Right lobe of liver (tissue), 6 donors: ENCODE measurements around the gene STXBP6. TPM values are rescaled to one million over a fixed set of nuclear protein-coding genes. Genes with fewer than 3 reads are reported as not detected.

ENCODE experiments used
- ATAC-seq, 4 donors: fragments of 200-7000 bp; cut with Tn5 transposase; one replicate each; pipeline ENCODE4 v1.9.1; 2020; ENCODE audit warnings: mild to moderate bottlenecking in 4 of 4, moderate library complexity in 4 of 4
- DNase-seq, 3 donors: peaks; one replicate each; pipeline ENCODE4 v3.0.0-alpha.2; 2020
- H3K27ac ChIP-seq, 3 donors: fragments of 200-600 bp; one replicate each; pipeline ENCODE4 v1.8.0; 2022
- H3K27me3 ChIP-seq, 2 donors: fragments of 200-600 bp; one replicate each; pipeline ENCODE4 v1.8.0; 2022
- H3K36me3 ChIP-seq, 4 donors: fragments of 200-600 bp; sonication (generic) in 1 of 4; one replicate each; pipeline versions ENCODE4 v1.5.1 to v1.8.0; 2017 to 2022; ENCODE audit warnings: control low read depth in 1 of 4
- H3K4me1 ChIP-seq, 4 donors: fragments of 200-600 bp; sonication (generic) in 1 of 4; one replicate each; pipeline versions ENCODE4 v1.5.1 to v1.8.0; 2017 to 2022; ENCODE audit warnings: control low read depth in 1 of 4
- H3K4me3 ChIP-seq, 3 donors: fragments of 200-600 bp; one replicate each; pipeline ENCODE4 v1.8.0; 2022
- H3K9me3 ChIP-seq, 4 donors: fragments of 200-600 bp; sonication (generic) in 1 of 4; one replicate each; pipeline versions ENCODE4 v1.5.1 to v1.8.0; 2017 to 2022; ENCODE audit warnings: control low read depth in 1 of 4
- POLR2A ChIP-seq: fragments of 450-650 bp; IDR thresholded peaks from one replicate; pipeline ENCODE4 v1.6.1; 2017; ENCODE audit warnings: antibody characterized with exemption, mild to moderate bottlenecking
- WGBS: methylation state at CpG from one replicate; pipeline ENCODE4 v1.1.6; 2018; ENCODE audit warnings: low coverage, low lambda C conversion rate; ENCODE audit not compliant: insufficient coverage; ENCODE audit errors: missing lambda C conversion rate; 5-methylcytosine and 5-hydroxymethylcytosine counted together
- intact Hi-C, 2 donors: fragments of 100-400 bp; cut with DNase I; formaldehyde crosslinking; loops; one replicate each; pipeline versions ENCODE4 v1.11.2 to v1.14.1; 2022
- total RNA-seq, 6 experiments: library from RNA; depleted of rRNA in 2 of 6; stranded (reverse); fragments of >200 nt in 2 of 6; fragmentation: NEBNext Ultra II Directional in 3 of 6; extraction: Animal tissue kit (Norgen Biotek cat#: 25700) in 3 of 6; gene quantifications; one replicate each; pipeline versions ENCODE4 v1.1.0 to v1.2.4, GENCODE V29; 2016 to 2023
- TF ChIP-seq, protein P1 (sequence below), 4 donors: fragments of 200-600 bp in 3 of 4; fragments of 450-650 bp in 1 of 4; IDR thresholded peaks; one replicate each; pipeline versions ENCODE4 v1.5.1 to v1.8.0; 2016 to 2022; ENCODE audit warnings: antibody characterized with exemption in 4 of 4, mild to moderate bottlenecking in 2 of 4
- donor health status: DM: no; HTN: yes; CAD: no.
- donor health status: DM: no; HTN: no; CAD: no.
- donor health status: DM: no; HTN: no; CAD: no.
- donor health status: DM: no; HTN: yes; CAD: no.
- donor health status: DM: no; HTN: yes; CAD: no.

The STXBP6 gene
- total RNA-seq, 6 experiments from 2014 or later, result 0.55 to 1.7 (median 1.1) TPM

DNA sequence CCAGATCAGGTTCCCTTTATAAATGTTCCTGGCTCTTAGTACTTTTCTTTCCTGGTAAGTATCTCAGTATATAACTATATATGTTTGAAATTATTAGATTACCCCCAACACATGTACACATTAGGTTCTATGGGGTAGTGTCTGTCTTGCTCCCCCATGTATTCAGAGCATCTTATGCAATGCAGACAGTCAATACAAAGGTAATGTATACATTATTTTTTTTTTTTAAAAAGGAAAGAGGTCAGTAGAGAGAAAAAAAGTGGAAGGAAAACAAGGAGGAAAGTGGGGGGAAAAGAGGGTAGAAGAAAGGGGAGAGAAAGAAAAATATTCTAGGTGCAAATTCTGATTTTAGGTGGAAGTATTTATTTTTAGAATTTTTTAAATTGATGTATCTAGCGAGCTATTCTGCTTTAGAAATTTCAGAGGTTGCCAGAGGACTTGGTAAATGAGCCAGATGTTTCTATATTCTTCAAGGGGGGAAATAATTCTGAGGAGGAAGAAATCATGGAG lies 157.9 kb downstream of the STXBP6 start:
- DNase-seq, result no peak
- no peaks in the 10 kb centered on the region for H3K36me3 ChIP-seq
- WGBS, result 74% methylated on average over 1 of the region's 1 CpG
- no peaks in the 10 kb centered on the region for H3K9me3 ChIP-seq
- no peaks in the 10 kb centered on the region for H3K27me3 ChIP-seq
- intact Hi-C loops, result no loop called here
- H3K27ac ChIP-seq, result no peak overlapping the region
- ATAC-seq, result no peak
- no peaks in the 10 kb centered on the region for H3K4me1 ChIP-seq
- TF ChIP-seq POLR2A, result no peak
- TF ChIP-seq, protein P1, sequence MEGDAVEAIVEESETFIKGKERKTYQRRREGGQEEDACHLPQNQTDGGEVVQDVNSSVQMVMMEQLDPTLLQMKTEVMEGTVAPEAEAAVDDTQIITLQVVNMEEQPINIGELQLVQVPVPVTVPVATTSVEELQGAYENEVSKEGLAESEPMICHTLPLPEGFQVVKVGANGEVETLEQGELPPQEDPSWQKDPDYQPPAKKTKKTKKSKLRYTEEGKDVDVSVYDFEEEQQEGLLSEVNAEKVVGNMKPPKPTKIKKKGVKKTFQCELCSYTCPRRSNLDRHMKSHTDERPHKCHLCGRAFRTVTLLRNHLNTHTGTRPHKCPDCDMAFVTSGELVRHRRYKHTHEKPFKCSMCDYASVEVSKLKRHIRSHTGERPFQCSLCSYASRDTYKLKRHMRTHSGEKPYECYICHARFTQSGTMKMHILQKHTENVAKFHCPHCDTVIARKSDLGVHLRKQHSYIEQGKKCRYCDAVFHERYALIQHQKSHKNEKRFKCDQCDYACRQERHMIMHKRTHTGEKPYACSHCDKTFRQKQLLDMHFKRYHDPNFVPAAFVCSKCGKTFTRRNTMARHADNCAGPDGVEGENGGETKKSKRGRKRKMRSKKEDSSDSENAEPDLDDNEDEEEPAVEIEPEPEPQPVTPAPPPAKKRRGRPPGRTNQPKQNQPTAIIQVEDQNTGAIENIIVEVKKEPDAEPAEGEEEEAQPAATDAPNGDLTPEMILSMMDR (IDR thresholded peaks at IDR 0.05), result no peak
- no peak overlapping the region for H3K4me3 ChIP-seq

DNA sequence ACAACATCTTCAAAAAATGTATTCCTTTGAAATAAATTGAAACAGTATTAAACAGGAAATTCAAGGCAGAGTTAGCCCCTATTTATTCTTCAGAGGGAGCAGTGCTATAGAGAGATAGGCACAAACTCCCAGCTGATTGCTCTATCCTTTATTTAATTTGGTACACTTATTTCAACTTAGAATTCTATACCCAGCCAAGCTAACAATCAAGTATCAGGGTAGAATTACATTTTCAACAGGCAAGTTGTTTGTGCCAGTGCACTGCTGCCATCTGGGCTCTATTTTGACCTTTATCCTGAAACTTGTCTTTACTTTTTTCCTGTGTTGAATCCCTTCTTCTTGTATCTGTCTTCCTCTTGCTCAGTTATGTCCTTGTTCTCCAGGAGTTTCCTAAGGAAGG lies 159.2 kb downstream of the STXBP6 start:
- Histone ChIP-seq H3K4me1 (no peaks in the 10 kb centered on the region), H3K9me3 (no peaks in the 10 kb centered on the region), H3K36me3 (no peaks in the 10 kb centered on the region), H3K27ac (no peak overlapping the region), H3K4me3 (no peak overlapping the region), H3K27me3 (no peaks in the 10 kb centered on the region)
- intact Hi-C loops, result no loop called here
- DNase-seq (no peak), ATAC-seq (no peak)
- TF ChIP-seq POLR2A, result no peak
- TF ChIP-seq, protein P1 (IDR thresholded peaks at IDR 0.05), result no peak

DNA sequence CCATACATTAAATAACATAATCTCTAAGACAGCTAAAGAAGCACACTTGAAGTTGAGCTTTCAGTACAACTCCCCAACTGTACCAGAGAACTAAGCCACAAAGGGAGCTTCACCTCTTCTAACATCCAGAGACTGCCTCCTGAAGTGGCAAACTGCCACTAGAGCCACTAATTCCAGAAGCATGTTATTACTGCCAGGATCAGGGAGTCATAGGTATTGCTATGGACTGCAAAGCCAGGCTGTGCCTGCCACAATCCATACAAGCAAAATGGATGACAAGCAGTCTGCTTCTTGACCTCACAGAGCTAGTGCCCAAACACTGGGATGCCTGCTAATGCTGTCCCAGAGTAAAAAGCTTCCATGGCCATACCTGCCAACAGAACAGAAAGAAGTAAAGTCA lies 160.1 kb downstream of the STXBP6 start:
- no peaks in the 10 kb centered on the region for H3K27me3 ChIP-seq
- ATAC-seq (no peak), DNase-seq (no peak)
- no peak overlapping the region for H3K4me3 ChIP-seq
- no peak for TF ChIP-seq POLR2A
- TF ChIP-seq, protein P1 (IDR thresholded peaks at IDR 0.05), result no peak
- H3K36me3 ChIP-seq, result no peaks in the 10 kb centered on the region
- H3K9me3 ChIP-seq, result no peaks in the 10 kb centered on the region
- no peak overlapping the region for H3K27ac ChIP-seq
- intact Hi-C loops, result no loop called here
- no peaks in the 10 kb centered on the region for H3K4me1 ChIP-seq

DNA sequence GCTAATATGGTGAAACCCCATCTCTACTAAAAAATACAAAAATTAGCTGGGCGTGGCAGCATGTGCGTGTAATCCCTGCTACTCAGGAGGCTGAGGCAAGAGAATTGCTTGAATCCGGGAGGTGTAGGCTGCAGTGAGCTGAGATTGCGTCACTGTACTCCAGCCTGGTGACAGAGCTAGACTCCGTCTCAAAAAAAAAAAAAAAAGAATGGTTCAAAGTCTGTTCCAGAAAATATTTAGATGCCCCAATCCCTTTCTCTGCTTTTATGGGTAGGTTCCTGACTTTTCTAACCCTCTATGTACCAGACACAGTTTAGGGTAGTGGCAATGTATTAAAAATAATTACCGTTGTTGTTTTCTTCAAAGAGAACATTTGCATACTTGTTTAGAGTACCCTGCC lies 161.4 kb downstream of the STXBP6 start:
- TF ChIP-seq POLR2A, result no peak
- TF ChIP-seq, protein P1 (IDR thresholded peaks at IDR 0.05), result no peak
- intact Hi-C loops, result no loop called here
- H3K36me3 ChIP-seq, result no peaks in the 10 kb centered on the region
- H3K4me3 ChIP-seq, result no peak overlapping the region
- WGBS, result 77% methylated on average over 6 of the region's 6 CpGs
- DNase-seq (no peak), ATAC-seq (peak in 2 of 4 donors; percentile 25 to 46)
- H3K27ac ChIP-seq, result no peak overlapping the region
- H3K27me3 ChIP-seq, result no peaks in the 10 kb centered on the region
- H3K9me3 ChIP-seq, result no peaks in the 10 kb centered on the region
- H3K4me1 ChIP-seq, result no peaks in the 10 kb centered on the region

DNA sequence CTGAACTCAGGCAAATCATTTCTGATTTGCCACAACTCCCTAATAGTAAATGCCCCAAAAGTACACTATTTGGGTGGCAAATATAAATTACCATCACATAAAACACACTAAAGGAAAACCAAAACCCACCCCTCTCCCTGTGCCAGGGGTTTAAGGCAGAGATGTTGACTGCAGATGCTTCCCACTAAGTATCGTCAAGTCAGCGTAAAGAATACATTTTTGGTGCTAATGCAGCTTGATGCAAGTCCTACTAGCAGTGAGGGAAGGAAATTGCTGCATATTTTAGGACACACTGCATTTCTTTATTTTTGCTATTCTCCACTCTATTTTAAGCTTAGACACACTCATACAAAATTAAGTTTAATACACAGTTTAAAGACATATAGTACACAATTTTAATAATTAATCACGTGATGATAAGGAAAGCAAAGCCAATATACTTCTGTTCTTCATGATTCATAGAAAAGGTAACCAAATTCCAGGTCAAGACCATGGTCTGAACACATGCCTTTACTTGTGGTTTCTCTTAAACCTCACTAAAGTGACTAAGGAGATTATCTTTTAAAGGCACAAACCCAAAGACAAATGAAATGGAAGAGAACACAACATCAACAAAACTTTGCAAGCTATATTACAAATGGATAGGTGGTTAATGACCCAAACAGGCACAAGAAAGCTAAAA lies 162.2 kb downstream of the STXBP6 start:
- no peaks in the 10 kb centered on the region for H3K9me3 ChIP-seq
- no peak overlapping the region for H3K27ac ChIP-seq
- no peaks in the 10 kb centered on the region for H3K27me3 ChIP-seq
- ATAC-seq (no peak), DNase-seq (no peak)
- no peaks in the 10 kb centered on the region for H3K4me1 ChIP-seq
- intact Hi-C loops, result no loop called here
- H3K36me3 ChIP-seq, result no peaks in the 10 kb centered on the region
- H3K4me3 ChIP-seq, result no peak overlapping the region
- 87% methylated on average over 3 of the region's 3 CpGs for WGBS
- TF ChIP-seq POLR2A, result no peak
- TF ChIP-seq, protein P1 (IDR thresholded peaks at IDR 0.05), result no peak
